ENCODE measurements around the gene CR1. TPM values are rescaled to one million over a fixed set of nuclear protein-coding genes. Genes with fewer than 3 reads are reported as not detected.

CR1 gene
- total RNA-seq, 1 donor from 2014 or later: 2.0 TPM

DNA sequence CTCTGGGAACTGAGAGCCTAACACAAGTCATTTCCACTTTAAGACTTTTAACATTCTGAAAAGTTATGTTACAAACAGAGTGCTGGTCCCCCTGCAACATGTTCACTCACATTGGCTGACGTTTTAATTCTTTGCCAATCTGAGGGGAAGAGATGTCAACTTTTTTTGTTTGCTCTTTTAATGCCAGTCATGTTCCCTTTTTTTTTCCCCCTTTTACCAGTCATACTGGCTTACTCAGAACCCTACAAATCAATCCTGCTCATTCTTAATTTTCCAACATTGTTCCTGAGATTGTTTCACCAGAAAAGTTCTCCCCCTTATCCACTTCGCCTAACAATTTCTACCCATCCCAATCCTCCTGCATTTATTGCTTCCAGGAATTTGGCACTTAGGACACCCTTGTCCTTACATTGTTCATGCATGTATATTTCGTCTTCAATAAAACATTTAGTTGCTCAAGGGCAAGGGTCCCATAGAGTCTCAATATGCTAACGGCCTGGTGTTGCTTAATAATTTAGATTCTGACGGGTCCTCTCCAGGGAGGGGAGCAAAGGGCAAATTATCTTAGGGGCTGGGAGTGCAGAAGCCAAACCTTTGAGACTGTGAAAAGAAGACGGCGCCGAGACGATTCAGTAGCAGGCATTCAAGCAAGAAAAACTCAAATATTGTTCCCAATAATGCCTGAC lies 148.4 kb downstream of the CR1 start:
- Histone ChIP-seq H3K36me3 (no peaks in the 10 kb centered on the region), H3K4me3 (peak overlapping the region; percentile 76), H3K4me1 (peaks cover 16% of the 10 kb centered on the region), H3K27me3 (ENCODE audit: low read depth) (peaks cover 54% of the 10 kb centered on the region), H3K9me3 (replicated peaks) (no peaks in the 10 kb centered on the region), H3K27ac (replicated peaks) (no peak overlapping the region)
- no peak for TF ChIP-seq CTCF (IDR thresholded peaks at IDR 0.05; ENCODE audit: borderline replicate concordance)
- intact Hi-C loops (cut with micrococcal nuclease): no loop called here
- no peak for DNase-seq

- Histone ChIP-seq H3K36me3 (no peaks in the 10 kb centered on the region), H3K9me3 (replicated peaks) (no peaks in the 10 kb centered on the region), H3K27me3 (ENCODE audit: low read depth) (peaks cover 47% of the 10 kb centered on the region), H3K4me1 (peaks cover 16% of the 10 kb centered on the region), H3K27ac (replicated peaks) (no peak within 1 kb of the TSS), H3K4me3 (peak within 1 kb of the TSS; percentile 76)
- intact Hi-C loops (cut with micrococcal nuclease): no loop called here
- TF ChIP-seq CTCF (IDR thresholded peaks at IDR 0.05; ENCODE audit: borderline replicate concordance): no peak
- DNase-seq: peak; percentile 78
Observed at GRCh38 chr1:207644852-207645634, 149.1 kb downstream of the CR1 start, which contains the start of gene CR1L. CR1L (plus strand) TSS chr1:207645133; CDS start chr1:207645234, 101 bp downstream.

DNA sequence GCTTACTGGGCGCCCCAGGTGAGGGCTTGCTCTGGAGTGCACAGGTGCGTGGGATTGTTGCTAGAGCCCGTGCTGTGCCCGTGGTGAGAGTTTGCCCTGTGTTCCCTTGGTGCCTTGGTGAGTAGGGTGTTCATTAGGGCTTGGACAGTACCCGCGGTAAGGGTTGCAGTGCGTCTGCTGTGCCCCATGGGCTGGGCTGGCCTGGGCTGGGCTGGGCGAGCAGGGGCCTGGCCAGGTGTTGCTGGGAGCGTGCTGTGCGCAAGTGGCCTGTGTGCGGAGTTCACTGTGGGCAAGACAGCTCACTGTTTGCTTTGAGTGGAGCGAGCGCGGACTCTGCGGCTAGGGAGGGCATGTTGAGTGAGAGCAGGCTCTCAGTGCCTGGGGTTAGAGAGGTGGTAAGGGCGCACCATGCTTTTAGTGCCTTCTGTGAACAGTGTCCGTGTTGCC lies 149.7 kb downstream of the CR1 start:
- TF ChIP-seq CTCF (IDR thresholded peaks at IDR 0.05; ENCODE audit: borderline replicate concordance): no peak
- H3K9me3 ChIP-seq (replicated peaks): no peaks in the 10 kb centered on the region
- DNase-seq: no peak
- H3K27ac ChIP-seq (replicated peaks): no peak overlapping the region
- peaks cover 16% of the 10 kb centered on the region for H3K4me1 ChIP-seq
- intact Hi-C loops (cut with micrococcal nuclease): no loop called here
- H3K27me3 ChIP-seq (ENCODE audit: low read depth): peaks cover 42% of the 10 kb centered on the region
- H3K4me3 ChIP-seq: peak overlapping the region; percentile 76
- no peaks in the 10 kb centered on the region for H3K36me3 ChIP-seq

DNA sequence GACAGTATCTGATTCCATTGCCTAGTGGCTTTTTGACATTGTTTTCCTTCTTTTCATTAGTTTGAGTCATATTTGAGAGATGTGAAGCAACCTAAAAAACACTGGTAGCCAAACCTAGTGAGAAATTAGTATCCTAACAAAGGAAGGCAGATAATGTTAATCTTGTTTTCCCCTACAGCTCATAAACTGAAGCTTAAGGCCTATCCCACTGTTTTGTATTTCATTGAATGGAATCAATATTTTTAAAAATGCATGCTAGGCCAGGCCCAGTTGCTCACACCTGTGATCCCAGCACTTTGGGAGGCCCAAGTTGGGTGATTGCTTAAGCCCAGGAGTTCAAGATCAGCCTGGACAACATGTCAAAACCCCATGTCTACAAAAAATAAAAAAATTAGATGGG lies 150.2 kb downstream of the CR1 start:
- Histone ChIP-seq H3K4me1 (peaks cover 16% of the 10 kb centered on the region), H3K36me3 (no peaks in the 10 kb centered on the region), H3K27ac (replicated peaks) (no peak overlapping the region), H3K4me3 (no peak overlapping the region), H3K27me3 (ENCODE audit: low read depth) (peaks cover 42% of the 10 kb centered on the region), H3K9me3 (replicated peaks) (no peaks in the 10 kb centered on the region)
- TF ChIP-seq CTCF (IDR thresholded peaks at IDR 0.05; ENCODE audit: borderline replicate concordance): no peak
- intact Hi-C loops (cut with micrococcal nuclease): no loop called here
- DNase-seq: no peak

DNA sequence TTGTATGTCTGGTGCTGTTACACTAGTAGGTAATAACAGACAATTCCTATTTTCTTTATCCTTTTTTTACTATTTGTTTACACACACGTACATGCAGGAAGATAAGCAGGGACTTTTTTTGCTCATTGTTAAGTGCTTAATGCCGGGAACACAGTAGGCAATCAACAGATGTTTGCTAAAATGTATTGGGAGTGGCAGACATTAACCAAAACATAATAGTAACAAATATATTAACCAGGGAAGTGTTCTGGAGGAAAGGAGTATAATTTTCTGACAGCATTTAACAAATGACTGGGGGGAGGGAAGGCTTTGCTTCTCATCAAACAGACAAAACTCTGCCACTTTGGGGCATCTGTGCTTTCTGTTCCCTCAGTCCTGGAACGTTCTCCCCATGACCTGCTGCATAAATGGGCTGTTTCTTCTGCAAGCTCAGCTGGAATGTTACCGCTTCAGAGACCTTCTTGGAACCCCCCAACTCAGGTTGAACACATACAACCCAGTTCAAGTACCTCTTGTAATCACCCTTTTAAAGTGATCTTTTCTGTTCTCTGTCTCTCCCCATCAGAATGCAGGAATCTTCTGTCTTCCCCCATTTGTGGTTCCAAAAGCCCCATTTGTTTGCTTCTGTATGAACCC lies 151.1 kb downstream of the CR1 start:
- no peak overlapping the region for H3K27ac ChIP-seq (replicated peaks)
- no peaks in the 10 kb centered on the region for H3K36me3 ChIP-seq
- no peak for DNase-seq
- intact Hi-C loops (cut with micrococcal nuclease): no loop called here
- H3K9me3 ChIP-seq (replicated peaks): no peaks in the 10 kb centered on the region
- H3K4me1 ChIP-seq: peaks cover 16% of the 10 kb centered on the region
- no peak for TF ChIP-seq CTCF (IDR thresholded peaks at IDR 0.05; ENCODE audit: borderline replicate concordance)
- H3K27me3 ChIP-seq (ENCODE audit: low read depth): peaks cover 36% of the 10 kb centered on the region
- no peak overlapping the region for H3K4me3 ChIP-seq

Data from left ventricle myocardium inferior (tissue), 1 donor.